ENCODE results near the gene ZGPAT.

Gene ZGPAT

DNA sequence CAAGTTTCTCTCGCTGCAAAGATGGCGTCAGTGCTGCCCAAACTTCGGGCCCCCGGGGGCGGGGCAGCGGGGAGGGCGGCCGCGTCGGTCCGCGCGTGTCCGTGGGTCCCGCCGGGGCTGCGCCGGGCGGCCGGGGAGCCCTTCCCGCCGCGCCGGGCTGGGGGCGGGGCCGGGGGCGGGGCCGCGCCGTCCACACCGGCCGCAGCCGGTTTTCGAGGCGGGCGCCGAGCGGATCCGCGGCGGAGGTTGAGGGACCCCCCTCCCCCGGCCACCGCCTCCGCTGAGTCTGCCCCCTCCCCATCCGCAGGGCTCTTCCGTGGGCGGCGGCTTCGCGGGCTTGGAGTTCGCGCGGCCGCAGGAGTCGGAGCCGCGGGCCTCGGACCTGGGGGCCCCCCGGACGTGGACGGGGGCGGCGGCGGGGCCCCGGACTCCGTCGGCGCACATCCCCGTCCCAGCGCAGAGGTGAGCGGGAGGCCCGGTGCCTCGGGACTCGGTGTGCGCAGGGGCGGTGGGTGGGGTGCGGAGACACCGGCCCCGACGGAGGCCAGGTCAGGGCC is 32.3 kb downstream of the ZGPAT start:
- TF ChIP-seq, protein P1, sequence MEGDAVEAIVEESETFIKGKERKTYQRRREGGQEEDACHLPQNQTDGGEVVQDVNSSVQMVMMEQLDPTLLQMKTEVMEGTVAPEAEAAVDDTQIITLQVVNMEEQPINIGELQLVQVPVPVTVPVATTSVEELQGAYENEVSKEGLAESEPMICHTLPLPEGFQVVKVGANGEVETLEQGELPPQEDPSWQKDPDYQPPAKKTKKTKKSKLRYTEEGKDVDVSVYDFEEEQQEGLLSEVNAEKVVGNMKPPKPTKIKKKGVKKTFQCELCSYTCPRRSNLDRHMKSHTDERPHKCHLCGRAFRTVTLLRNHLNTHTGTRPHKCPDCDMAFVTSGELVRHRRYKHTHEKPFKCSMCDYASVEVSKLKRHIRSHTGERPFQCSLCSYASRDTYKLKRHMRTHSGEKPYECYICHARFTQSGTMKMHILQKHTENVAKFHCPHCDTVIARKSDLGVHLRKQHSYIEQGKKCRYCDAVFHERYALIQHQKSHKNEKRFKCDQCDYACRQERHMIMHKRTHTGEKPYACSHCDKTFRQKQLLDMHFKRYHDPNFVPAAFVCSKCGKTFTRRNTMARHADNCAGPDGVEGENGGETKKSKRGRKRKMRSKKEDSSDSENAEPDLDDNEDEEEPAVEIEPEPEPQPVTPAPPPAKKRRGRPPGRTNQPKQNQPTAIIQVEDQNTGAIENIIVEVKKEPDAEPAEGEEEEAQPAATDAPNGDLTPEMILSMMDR (IDR thresholded peaks at IDR 0.05): no peak
- H3K27ac ChIP-seq: peak overlapping the region; percentile 98

DNA sequence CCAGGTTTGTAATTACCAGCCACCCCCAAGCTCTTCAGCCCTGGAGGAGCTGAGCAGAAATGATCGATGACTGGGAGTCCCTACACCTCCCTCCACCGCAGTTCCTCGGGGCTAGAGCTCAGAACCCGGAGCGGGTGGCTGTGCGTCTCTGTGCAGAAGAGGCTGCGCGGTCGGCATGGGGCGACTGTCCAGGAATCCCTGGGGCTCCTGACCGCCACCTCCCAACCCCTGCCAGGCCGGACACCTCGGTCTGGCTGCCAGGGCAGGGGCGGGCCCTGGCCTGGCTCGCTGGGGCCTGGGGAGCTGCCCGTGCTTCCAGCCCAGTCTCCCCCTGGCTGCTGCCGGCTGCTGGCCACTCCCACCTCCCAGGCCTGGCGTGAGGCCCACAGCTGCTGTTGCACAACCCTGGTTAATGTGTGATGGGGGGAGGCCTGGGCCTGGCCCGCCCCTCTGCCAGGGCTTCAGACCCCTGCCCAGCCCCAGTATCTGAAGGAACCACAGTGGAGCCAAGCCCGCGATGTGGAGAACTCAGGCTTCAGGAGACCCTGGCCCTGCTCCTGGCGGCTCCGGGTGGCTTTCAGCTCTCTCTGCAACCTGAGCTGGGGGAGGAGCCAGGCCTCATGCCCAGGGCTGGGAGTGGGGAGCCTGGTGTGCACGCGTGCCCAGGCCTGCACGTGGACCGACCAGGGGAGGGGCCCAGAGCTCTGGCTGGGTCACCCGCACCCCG is 33.0 kb downstream of the ZGPAT start:
- TF ChIP-seq, protein P1 (IDR thresholded peaks at IDR 0.05): peak; percentile 18; the same call in 1 of the 2 replicates
- TF ChIP-seq ZFX (IDR thresholded peaks at IDR 0.05; ENCODE audit: borderline replicate concordance): no peak
- H3K27ac ChIP-seq: peak overlapping the region; percentile 98

DNA sequence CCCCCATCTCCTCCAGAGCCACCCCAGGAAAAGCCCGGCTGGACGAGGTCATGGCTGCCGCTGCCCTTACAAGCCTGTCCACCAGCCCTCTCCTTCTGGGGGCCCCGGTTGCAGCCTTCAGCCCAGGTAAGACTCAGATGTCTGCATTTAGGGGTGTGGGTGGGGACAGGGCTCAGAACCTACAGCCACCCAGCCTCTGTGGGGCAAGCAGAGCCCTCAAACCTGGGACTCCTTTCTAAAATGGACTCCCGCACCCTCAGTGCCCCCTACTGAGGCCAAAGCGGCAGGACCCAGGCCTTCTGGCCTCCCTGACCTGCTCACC is 33.5 kb downstream of the ZGPAT start:
- peak overlapping the region; percentile 98 for H3K27ac ChIP-seq
- TF ChIP-seq, protein P1 (IDR thresholded peaks at IDR 0.05): no peak
- TF ChIP-seq ZFX (IDR thresholded peaks at IDR 0.05; ENCODE audit: borderline replicate concordance): no peak

DNA sequence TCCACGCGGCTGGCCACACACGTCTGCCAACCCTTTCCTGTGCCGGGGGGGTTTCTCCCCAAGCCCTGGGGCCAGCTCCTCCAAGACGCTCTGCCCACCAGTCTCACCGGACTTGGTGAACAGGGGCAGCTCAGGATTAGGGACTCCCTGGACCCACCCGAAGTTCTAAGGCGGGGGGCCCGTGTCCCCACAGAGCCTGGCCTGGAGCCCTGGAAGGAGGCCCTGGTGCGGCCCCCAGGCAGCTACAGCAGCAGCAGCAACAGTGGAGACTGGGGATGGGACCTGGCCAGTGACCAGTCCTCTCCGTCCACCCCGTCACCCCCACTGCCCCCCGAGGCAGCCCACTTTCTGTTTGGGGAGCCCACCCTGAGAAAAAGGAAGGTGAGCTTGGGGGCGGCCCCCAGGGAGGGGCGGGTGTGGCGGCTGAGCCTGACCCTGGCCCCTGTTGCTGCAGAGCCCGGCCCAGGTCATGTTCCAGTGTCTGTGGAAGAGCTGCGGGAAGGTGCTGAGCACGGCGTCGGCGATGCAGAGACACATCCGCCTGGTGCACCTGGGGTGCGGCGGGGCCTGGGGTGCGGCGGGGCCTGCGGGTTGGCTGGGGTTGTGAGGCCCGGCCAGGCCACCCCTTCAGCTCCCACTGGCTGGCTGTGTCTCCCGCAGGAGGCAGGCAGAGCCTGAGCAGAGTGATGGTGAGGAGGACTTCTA is 34.0 kb downstream of the ZGPAT start:
- H3K27ac ChIP-seq: peak overlapping the region; percentile 98
- no peak for TF ChIP-seq ZFX (IDR thresholded peaks at IDR 0.05; ENCODE audit: borderline replicate concordance)
- TF ChIP-seq, protein P1 (IDR thresholded peaks at IDR 0.05): no peak

DNA sequence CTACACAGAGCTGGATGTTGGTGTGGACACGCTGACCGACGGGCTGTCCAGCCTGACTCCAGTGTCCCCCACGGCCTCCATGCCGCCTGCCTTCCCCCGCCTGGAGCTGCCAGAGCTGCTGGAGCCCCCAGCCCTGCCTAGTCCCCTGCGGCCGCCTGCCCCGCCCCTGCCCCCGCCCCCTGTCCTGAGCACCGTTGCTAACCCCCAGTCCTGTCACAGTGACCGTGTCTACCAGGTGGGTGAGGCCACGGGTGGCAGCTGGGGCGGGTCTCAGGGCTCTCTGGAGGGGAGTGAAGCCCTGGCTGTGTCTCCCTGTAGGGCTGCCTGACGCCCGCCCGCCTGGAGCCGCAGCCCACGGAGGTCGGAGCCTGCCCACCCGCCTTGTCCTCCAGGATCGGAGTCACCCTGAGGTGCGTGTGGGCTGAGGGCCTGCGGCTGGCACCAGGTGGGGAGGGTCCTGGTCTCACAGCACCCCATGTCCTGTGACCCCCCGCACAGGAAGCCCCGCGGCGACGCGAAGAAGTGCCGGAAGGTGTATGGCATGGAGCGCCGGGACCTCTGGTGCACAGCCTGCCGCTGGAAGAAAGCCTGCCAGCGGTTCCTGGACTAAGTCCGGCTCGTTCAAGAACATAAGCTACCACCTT is 34.7 kb downstream of the ZGPAT start:
- peak overlapping the region; percentile 98 for H3K27ac ChIP-seq
- TF ChIP-seq ZFX (IDR thresholded peaks at IDR 0.05; ENCODE audit: borderline replicate concordance): no peak
- TF ChIP-seq, protein P1 (IDR thresholded peaks at IDR 0.05): no peak

DNA sequence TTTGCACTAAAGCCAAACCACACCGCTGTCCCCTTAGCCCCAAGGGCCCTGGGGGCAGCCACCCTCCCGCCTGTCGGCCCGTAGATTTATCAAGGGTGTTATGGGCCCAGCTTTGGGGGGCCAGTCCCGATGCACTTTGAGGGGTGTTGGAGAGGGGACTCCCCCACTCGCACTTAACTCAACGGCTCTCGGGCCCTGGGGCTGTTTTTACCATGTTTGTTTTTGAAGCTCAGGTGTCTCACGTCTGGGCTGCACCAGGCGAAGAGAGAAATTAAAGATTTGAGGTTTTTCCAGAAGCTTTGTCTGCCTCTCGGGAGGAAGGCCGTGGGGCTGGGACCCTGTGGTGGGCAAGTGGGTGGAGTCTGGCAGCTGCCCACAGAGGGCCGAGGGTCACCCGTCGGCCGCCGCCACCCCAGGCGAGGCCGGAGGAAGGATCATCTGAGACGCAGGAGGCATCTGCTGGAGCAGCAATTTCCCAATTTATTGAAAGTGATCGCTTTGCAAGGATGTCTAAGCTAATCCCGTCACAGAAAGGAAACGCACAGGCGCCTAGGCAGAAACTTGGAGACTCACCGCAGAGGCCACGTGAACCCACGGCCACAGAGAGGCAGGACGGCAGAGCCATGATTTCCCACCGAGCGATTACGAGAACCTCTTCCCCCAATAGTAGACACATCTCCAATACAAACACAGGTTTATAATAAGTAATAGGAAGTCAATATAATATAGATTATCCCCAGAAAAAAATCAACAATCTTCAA is 35.6 kb downstream of the ZGPAT start:
- no peak overlapping the region for H3K27ac ChIP-seq

More for the DNA sequence above, 35.6 kb downstream of the ZGPAT start:
- TF ChIP-seq, protein P1 (IDR thresholded peaks at IDR 0.05): no peak
- no peak for TF ChIP-seq ZFX (IDR thresholded peaks at IDR 0.05; ENCODE audit: borderline replicate concordance)
